Naive B cell (primary cell): ENCODE data around the gene RALGPS1. TPM values are rescaled to one million over a fixed set of nuclear protein-coding genes. Genes with fewer than 3 reads are reported as not detected.

Experiments used
- ATAC-seq, 2 donors: fragments of 150-1000 bp; cut with Tn5 transposase; 2 replicates each; pipeline ENCODE4 v1.10.0; 2021; ENCODE audit warnings: low read depth in 2 of 2, mild to moderate bottlenecking in 2 of 2, moderate library complexity in 2 of 2
- DNase-seq: peaks from one replicate; pipeline ENCODE4 v3.0.0; 2022
- H3K27ac Mint-ChIP-seq, 6 donors: one replicate each; pipeline ENCODE4 v1.8.0; 2020 to 2022; ENCODE audit warnings: mild to moderate bottlenecking in 6 of 6, mixed read lengths in 6 of 6, moderate library complexity in 5 of 6, inconsistent platforms in 2 of 6
- H3K27me3 Mint-ChIP-seq, 3 donors: one replicate each; pipeline ENCODE4 v1.8.0; 2021 to 2022; ENCODE audit warnings: mixed read lengths in 3 of 3, mild to moderate bottlenecking in 1 of 3
- H3K36me3 Mint-ChIP-seq, 2 donors: one replicate each; pipeline ENCODE4 v1.8.0; 2020 to 2022; ENCODE audit warnings: mixed read lengths in 2 of 2, inconsistent platforms in 1 of 2, mild to moderate bottlenecking in 1 of 2
- H3K4me1 Mint-ChIP-seq, 3 donors: one replicate each; pipeline ENCODE4 v1.8.0; 2020 to 2022; ENCODE audit warnings: mixed read lengths in 3 of 3, inconsistent platforms in 1 of 3, mild to moderate bottlenecking in 1 of 3, moderate library complexity in 1 of 3
- H3K4me3 Mint-ChIP-seq, 8 donors: one replicate each; pipeline ENCODE4 v1.8.0; 2020 to 2022; ENCODE audit warnings: mild to moderate bottlenecking in 8 of 8, mixed read lengths in 8 of 8, moderate library complexity in 8 of 8, inconsistent platforms in 2 of 8
- H3K9me3 Mint-ChIP-seq, 7 donors: one replicate each; pipeline ENCODE4 v1.8.0; 2020 to 2022; ENCODE audit warnings: mixed read lengths in 7 of 7, mild to moderate bottlenecking in 5 of 7, inconsistent platforms in 2 of 7, moderate library complexity in 1 of 7
- polyA plus RNA-seq, 6 donors: library from polyadenylated mRNA; unstranded; fragments of 300-500 nt; fragmentation: Illumina TruSeq; gene quantifications; one replicate each; pipeline ENCODE4 v1.2.3, GENCODE V29; 2021; ENCODE audit warnings: low read depth in 6 of 6

Gene RALGPS1
- polyA plus RNA-seq, 6 donors from 2014 or later = 3.0 to 7.9 (median 5.4) TPM

GRCh38 chr9:127032256-127032655, 117.7 kb downstream of the RALGPS1 start:
- Mint-ChIP-seq H3K9me3 (no peaks in the 10 kb centered on the region), H3K4me3 (no peak overlapping the region), H3K36me3 (peaks cover 9 to 13% of the 10 kb centered on the region in 2 donors), H3K27me3 (no peaks in the 10 kb centered on the region), H3K4me1 (peaks cover 0 to 4% (median 0%) of the 10 kb centered on the region in 3 donors), H3K27ac (no peak overlapping the region)
- ATAC-seq = no peak
- DNase-seq = no peak

GRCh38 chr9:127033061-127033460, 118.5 kb downstream of the RALGPS1 start:
- no peaks in the 10 kb centered on the region for H3K9me3 Mint-ChIP-seq
- no peak for ATAC-seq
- H3K36me3 Mint-ChIP-seq = peaks cover 9 to 14% of the 10 kb centered on the region in 2 donors

GRCh38 chr9:127033789-127034188, 119.2 kb downstream of the RALGPS1 start:
- no peak for DNase-seq
- Mint-ChIP-seq H3K27ac (peak overlapping the region in 1 of 6 donors; percentile 26), H3K4me1 (peaks cover 0 to 4% (median 0%) of the 10 kb centered on the region in 3 donors), H3K4me3 (no peak overlapping the region), H3K9me3 (no peaks in the 10 kb centered on the region), H3K27me3 (no peaks in the 10 kb centered on the region), H3K36me3 (peaks cover 9 to 14% of the 10 kb centered on the region in 2 donors)
- ATAC-seq = no peak

More at GRCh38 chr9:127033061-127033460, 118.5 kb downstream of the RALGPS1 start:
- DNase-seq = no peak
- H3K27me3 Mint-ChIP-seq = no peaks in the 10 kb centered on the region
- H3K27ac Mint-ChIP-seq = no peak overlapping the region
- H3K4me3 Mint-ChIP-seq = no peak overlapping the region
- H3K4me1 Mint-ChIP-seq = peaks cover 0 to 4% (median 0%) of the 10 kb centered on the region in 3 donors

GRCh38 chr9:127034691-127035090, 120.1 kb downstream of the RALGPS1 start:
- Mint-ChIP-seq H3K27ac (peak overlapping the region in 1 of 6 donors; percentile 81), H3K9me3 (no peaks in the 10 kb centered on the region), H3K4me1 (peaks cover 0 to 4% (median 0%) of the 10 kb centered on the region in 3 donors), H3K36me3 (peaks cover 9 to 14% of the 10 kb centered on the region in 2 donors), H3K27me3 (no peaks in the 10 kb centered on the region), H3K4me3 (peak overlapping the region in 1 of 8 donors; percentile 32)
- ATAC-seq = no peak
- DNase-seq = no peak

- H3K9me3 Mint-ChIP-seq = no peaks in the 10 kb centered on the region
- peaks cover 0 to 4% (median 0%) of the 10 kb centered on the region in 3 donors for H3K4me1 Mint-ChIP-seq
- ATAC-seq (no peak), DNase-seq (no peak)
- no peaks in the 10 kb centered on the region for H3K27me3 Mint-ChIP-seq
- no peak overlapping the region for H3K27ac Mint-ChIP-seq
- H3K36me3 Mint-ChIP-seq = peaks cover 9 to 14% of the 10 kb centered on the region in 2 donors
- H3K4me3 Mint-ChIP-seq = no peak overlapping the region
Observed at GRCh38 chr9:127035423-127035822, 120.8 kb downstream of the RALGPS1 start.

- Mint-ChIP-seq H3K27me3 (no peaks in the 10 kb centered on the region), H3K36me3 (peaks cover 9 to 14% of the 10 kb centered on the region in 2 donors), H3K4me3 (no peak overlapping the region), H3K4me1 (peaks cover 0 to 4% (median 0%) of the 10 kb centered on the region in 3 donors), H3K9me3 (no peaks in the 10 kb centered on the region), H3K27ac (peak overlapping the region in 2 of 6 donors; percentile 5 to 20)
- DNase-seq (no peak), ATAC-seq (no peak)
Observed at GRCh38 chr9:127035948-127036347, 121.4 kb downstream of the RALGPS1 start.

GRCh38 chr9:127036437-127036836, 121.9 kb downstream of the RALGPS1 start:
- no peak overlapping the region for H3K4me3 Mint-ChIP-seq
- peaks cover 9 to 14% of the 10 kb centered on the region in 2 donors for H3K36me3 Mint-ChIP-seq
- H3K27ac Mint-ChIP-seq = peak overlapping the region in 2 of 6 donors; percentile 5 to 20
- H3K4me1 Mint-ChIP-seq = peaks cover 0 to 4% (median 0%) of the 10 kb centered on the region in 3 donors
- ATAC-seq (no peak), DNase-seq (no peak)
- H3K27me3 Mint-ChIP-seq = no peaks in the 10 kb centered on the region
- no peaks in the 10 kb centered on the region for H3K9me3 Mint-ChIP-seq

GRCh38 chr9:127038531-127038930, 123.9 kb downstream of the RALGPS1 start:
- Mint-ChIP-seq H3K9me3 (no peaks in the 10 kb centered on the region), H3K4me3 (no peak overlapping the region), H3K4me1 (peaks cover 0 to 4% (median 0%) of the 10 kb centered on the region in 3 donors), H3K36me3 (peaks cover 9 to 14% of the 10 kb centered on the region in 2 donors), H3K27ac (no peak overlapping the region), H3K27me3 (no peaks in the 10 kb centered on the region)
- ATAC-seq (no peak), DNase-seq (no peak)

GRCh38 chr9:127039492-127039891, 124.9 kb downstream of the RALGPS1 start:
- DNase-seq (no peak), ATAC-seq (no peak)
- no peak overlapping the region for H3K4me3 Mint-ChIP-seq
- no peaks in the 10 kb centered on the region for H3K27me3 Mint-ChIP-seq
- H3K4me1 Mint-ChIP-seq = peaks cover 0 to 4% (median 0%) of the 10 kb centered on the region in 3 donors
- no peak overlapping the region for H3K27ac Mint-ChIP-seq
- peaks cover 8 to 13% of the 10 kb centered on the region in 2 donors for H3K36me3 Mint-ChIP-seq
- no peaks in the 10 kb centered on the region for H3K9me3 Mint-ChIP-seq

- ATAC-seq (no peak), DNase-seq (no peak)
- no peaks in the 10 kb centered on the region for H3K27me3 Mint-ChIP-seq
- no peaks in the 10 kb centered on the region for H3K36me3 Mint-ChIP-seq
- no peak overlapping the region for H3K27ac Mint-ChIP-seq
- H3K4me3 Mint-ChIP-seq = no peak overlapping the region
- peaks cover 12 to 14% (median 14%) of the 10 kb centered on the region in 3 donors for H3K4me1 Mint-ChIP-seq
- no peaks in the 10 kb centered on the region for H3K9me3 Mint-ChIP-seq
Observed at GRCh38 chr9:127045148-127045547, 130.6 kb downstream of the RALGPS1 start.

- no peak for DNase-seq
- Mint-ChIP-seq H3K27ac (peak overlapping the region in 1 of 6 donors; percentile 4), H3K36me3 (peaks cover 0 to 9% of the 10 kb centered on the region in 2 donors), H3K4me1 (peaks cover 12 to 14% (median 14%) of the 10 kb centered on the region in 3 donors), H3K4me3 (no peak overlapping the region), H3K9me3 (no peaks in the 10 kb centered on the region), H3K27me3 (no peaks in the 10 kb centered on the region)
- ATAC-seq = no peak
Observed at GRCh38 chr9:127047971-127048370, 133.4 kb downstream of the RALGPS1 start.

GRCh38 chr9:127049044-127049443, 134.5 kb downstream of the RALGPS1 start:
- H3K4me1 Mint-ChIP-seq = peaks cover 12 to 14% (median 14%) of the 10 kb centered on the region in 3 donors
- peaks cover 0 to 9% of the 10 kb centered on the region in 2 donors for H3K36me3 Mint-ChIP-seq
- no peaks in the 10 kb centered on the region for H3K27me3 Mint-ChIP-seq
- ATAC-seq (peak in 1 of 2 donors; percentile 52), DNase-seq (no peak)
- H3K9me3 Mint-ChIP-seq = no peaks in the 10 kb centered on the region
- no peak overlapping the region for H3K27ac Mint-ChIP-seq
- H3K4me3 Mint-ChIP-seq = no peak overlapping the region

- Mint-ChIP-seq H3K4me1 (peaks cover 12 to 14% (median 14%) of the 10 kb centered on the region in 3 donors), H3K4me3 (no peak overlapping the region), H3K27ac (no peak overlapping the region), H3K27me3 (no peaks in the 10 kb centered on the region), H3K36me3 (peaks cover 0 to 11% of the 10 kb centered on the region in 2 donors), H3K9me3 (no peaks in the 10 kb centered on the region)
- DNase-seq = no peak
- no peak for ATAC-seq
Observed at GRCh38 chr9:127049581-127049980, 135.0 kb downstream of the RALGPS1 start.

GRCh38 chr9:127050152-127050551, 135.6 kb downstream of the RALGPS1 start:
- DNase-seq (no peak), ATAC-seq (no peak)
- no peak overlapping the region for H3K27ac Mint-ChIP-seq
- H3K4me1 Mint-ChIP-seq = peaks cover 12 to 14% (median 14%) of the 10 kb centered on the region in 3 donors
- H3K9me3 Mint-ChIP-seq = no peaks in the 10 kb centered on the region
- H3K4me3 Mint-ChIP-seq = no peak overlapping the region
- no peaks in the 10 kb centered on the region for H3K27me3 Mint-ChIP-seq
- peaks cover 0 to 16% of the 10 kb centered on the region in 2 donors for H3K36me3 Mint-ChIP-seq
